ENCODE data around the gene SHKBP1.
"Not testable (repeated sequence)": the region's sequence is repeated elsewhere in the genome, so short reads cannot be mapped to it uniquely, and the experiment has no call there.

The SHKBP1 gene

GRCh38 chr19:40560092-40560507 is 16.6 kb upstream of the SHKBP1 start:
- FAIRE-seq: no peak
- TF ChIP-seq CTCF (IDR thresholded peaks at IDR 0.05; ENCODE audit: insufficient read depth, missing control alignments): no peak
- DNase-seq (ENCODE audit: insufficient read length, low spot score): no peak

GRCh38 chr19:40561947-40562346 is 14.7 kb upstream of the SHKBP1 start:
- FAIRE-seq (no peak), DNase-seq (ENCODE audit: insufficient read length, low spot score) (no peak)
- no peak for TF ChIP-seq CTCF (IDR thresholded peaks at IDR 0.05; ENCODE audit: insufficient read depth, missing control alignments)

GRCh38 chr19:40564535-40564934 is 12.1 kb upstream of the SHKBP1 start:
- not testable (repeated sequence) for FAIRE-seq; DNase-seq (ENCODE audit: insufficient read length, low spot score)

- peak; percentile 8 for DNase-seq (ENCODE audit: insufficient read length, low spot score)
- FAIRE-seq: no peak
- TF ChIP-seq CTCF (IDR thresholded peaks at IDR 0.05; ENCODE audit: insufficient read depth, missing control alignments): no peak
Observed at GRCh38 chr19:40565355-40565754, 11.3 kb upstream of the SHKBP1 start.

- DNase-seq (ENCODE audit: insufficient read length, low spot score) (peak; percentile 22), FAIRE-seq (no peak)
- no peak for TF ChIP-seq CTCF (IDR thresholded peaks at IDR 0.05; ENCODE audit: insufficient read depth, missing control alignments)
Observed at GRCh38 chr19:40565910-40566495, 10.7 kb upstream of the SHKBP1 start.

GRCh38 chr19:40567040-40567749 is 9.5 kb upstream of the SHKBP1 start:
- no peak for TF ChIP-seq CTCF (IDR thresholded peaks at IDR 0.05; ENCODE audit: insufficient read depth, missing control alignments)
- FAIRE-seq (no peak), DNase-seq (ENCODE audit: insufficient read length, low spot score) (no peak)

GRCh38 chr19:40567750-40568494 is 8.8 kb upstream of the SHKBP1 start:
- no peak for DNase-seq (ENCODE audit: insufficient read length, low spot score)
- TF ChIP-seq CTCF (IDR thresholded peaks at IDR 0.05; ENCODE audit: insufficient read depth, missing control alignments): no peak
- FAIRE-seq: no peak

Data from D721Med (cell line).